ENCODE data around the gene KRTAP13-1. TPM values are rescaled to one million over a fixed set of nuclear protein-coding genes. Genes with fewer than 3 reads are reported as not detected.
A peak's percentile ranks its signal among the peaks of the same experiment; 100 is the strongest.

KRTAP13-1 gene
- polyA plus RNA-seq (2013, experiment 1 of 2; ENCODE audit: insufficient read length): not detected
- not detected for polyA plus RNA-seq (2013, experiment 2 of 2; ENCODE audit: insufficient read length)

GRCh38 chr21:30395731-30396130 lies at the start of gene KRTAP13-1:
Gene KRTAP13-1 (plus strand): TSS chr21:30396031. CDS start chr21:30396087, 56 bp downstream.
- no peak for DNase-seq

DNA sequence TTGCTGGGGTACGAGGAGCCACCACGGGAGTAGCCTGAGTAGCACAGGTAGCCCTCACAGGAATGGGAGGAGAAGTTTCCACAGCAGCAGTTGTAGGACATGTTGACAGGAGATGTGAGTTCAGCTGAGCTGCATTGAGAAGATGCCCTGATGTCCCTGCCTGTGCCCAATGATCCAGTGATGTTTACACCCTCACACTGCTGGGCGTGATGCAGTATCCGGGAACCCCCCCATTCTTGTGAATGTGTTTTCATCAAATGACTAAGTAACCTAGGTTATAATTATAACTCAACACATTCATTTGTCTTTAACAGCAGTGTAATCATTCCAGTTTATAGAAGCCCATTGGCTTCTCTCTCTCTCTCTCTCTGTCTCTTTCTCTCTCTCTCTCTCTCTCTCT lies 47.3 kb upstream of the KRTAP13-1 start, which contains the start of gene KRTAP23-1:
Gene KRTAP23-1, minus strand, starts transcription at position 101 of the 400 bp plus-strand sequence. Its CDS starts 0 bp downstream, at position 101.
- no peak for DNase-seq

GRCh38 chr21:30349572-30349971 lies 46.3 kb upstream of the KRTAP13-1 start:
- DNase-seq: peak; percentile 21

- no peak for DNase-seq
Measured at GRCh38 chr21:30351534-30351933, 44.3 kb upstream of the KRTAP13-1 start.

DNA sequence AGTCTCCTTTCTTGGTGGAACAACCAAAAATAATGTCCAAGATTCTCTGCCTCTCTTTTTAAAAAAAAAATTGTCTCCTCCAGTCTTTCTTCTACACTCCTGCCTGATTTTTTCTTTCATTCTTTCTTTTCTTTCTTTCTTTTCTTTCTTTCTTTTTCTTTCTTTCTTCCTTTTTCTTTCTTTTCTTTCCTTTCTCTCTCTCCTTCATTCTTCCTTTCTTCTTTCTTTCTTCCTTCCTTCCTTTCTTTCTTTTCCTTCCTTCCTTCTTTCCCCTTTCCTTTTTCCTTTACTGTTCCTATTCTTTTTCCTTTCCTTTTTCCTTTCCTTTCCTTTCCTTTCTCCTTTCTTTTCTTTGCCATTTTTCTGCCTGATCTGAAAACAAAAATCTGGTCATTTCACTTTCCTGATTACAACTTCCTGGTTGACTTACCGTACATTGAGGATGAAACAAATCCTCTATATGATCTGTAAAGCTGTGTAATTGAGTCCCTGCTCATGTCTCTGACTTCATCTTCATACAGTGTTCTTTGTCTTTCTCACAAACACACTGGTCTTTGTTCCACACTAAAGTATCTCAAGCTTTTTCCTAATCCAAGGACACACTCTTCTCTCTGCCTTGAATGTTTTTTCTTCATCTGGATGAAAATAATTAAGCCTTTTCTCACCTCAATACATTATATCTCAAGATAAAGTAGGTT lies 41.4 kb upstream of the KRTAP13-1 start:
- no peak for DNase-seq

GRCh38 chr21:30355906-30356305 lies 39.9 kb upstream of the KRTAP13-1 start:
- DNase-seq: no peak

- no peak for DNase-seq
Measured at GRCh38 chr21:30372139-30372770, 23.6 kb upstream of the KRTAP13-1 start, which contains the start of gene KRTAP13-2. Gene KRTAP13-2 (minus strand): TSS chr21:30372271. CDS start chr21:30372213, 58 bp downstream.

GRCh38 chr21:30382201-30382600 lies 13.6 kb upstream of the KRTAP13-1 start:
- no peak for DNase-seq

DNA sequence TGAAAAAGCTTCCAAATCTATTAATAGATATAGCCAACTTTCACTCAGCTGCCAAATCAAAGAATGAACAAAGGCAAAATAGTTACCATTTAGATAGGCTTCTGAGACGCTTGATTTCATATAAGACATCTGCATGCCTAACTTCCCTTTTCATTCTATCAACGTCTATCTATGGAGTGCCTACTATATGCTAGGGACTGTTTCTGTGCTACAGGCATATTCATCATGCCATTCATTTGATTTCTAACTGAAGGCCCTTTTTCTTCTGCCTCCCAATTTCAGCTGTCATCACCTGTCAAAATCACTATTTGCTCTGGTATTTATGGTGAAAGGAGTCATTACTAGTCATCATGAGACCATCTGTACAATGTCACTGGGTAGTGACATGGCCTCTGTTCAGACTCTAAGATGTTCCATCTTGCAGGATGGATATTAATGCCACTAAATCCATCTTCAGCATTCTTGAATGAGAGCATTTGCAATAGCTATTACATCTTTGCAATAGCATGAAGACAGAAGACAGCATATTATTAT lies 4.3 kb upstream of the KRTAP13-1 start:
- no peak for DNase-seq

- peak; percentile 77 for DNase-seq
Measured at GRCh38 chr21:30408782-30409494, 13.1 kb downstream of the KRTAP13-1 start.

GRCh38 chr21:30415993-30416392 lies 20.2 kb downstream of the KRTAP13-1 start:
- no peak for DNase-seq

GRCh38 chr21:30425826-30426225 lies 30.0 kb downstream of the KRTAP13-1 start, which contains the start of gene KRTAP13-3:
Gene KRTAP13-3 (minus strand): TSS chr21:30425926. CDS start chr21:30425912, 14 bp downstream.
- no peak for DNase-seq

DNA sequence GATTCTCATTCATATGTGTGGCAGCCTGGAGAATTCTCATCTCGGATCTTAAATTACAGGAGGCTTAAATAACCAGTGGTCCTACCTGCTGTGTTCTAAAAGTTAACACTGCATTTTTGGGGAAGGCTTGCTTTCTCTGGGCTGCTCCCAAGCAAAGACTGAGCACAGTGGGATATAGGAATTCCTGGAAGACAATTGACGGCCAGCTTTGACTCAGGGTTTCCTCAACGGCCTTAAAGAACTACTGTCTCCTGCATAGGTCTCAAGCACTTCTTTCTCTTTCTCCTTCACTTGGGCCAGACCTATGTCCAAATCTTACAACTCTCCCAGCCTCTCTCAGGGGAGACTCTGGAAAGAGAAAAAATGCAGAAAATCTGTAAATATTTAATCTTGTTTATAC lies 30.9 kb downstream of the KRTAP13-1 start:
- no peak for DNase-seq

GRCh38 chr21:30430170-30430655 lies 34.4 kb downstream of the KRTAP13-1 start, which contains the start of gene KRTAP13-4:
Gene KRTAP13-4 (plus strand): TSS chr21:30430220. CDS start chr21:30430276, 56 bp downstream.
- DNase-seq: no peak

DNA sequence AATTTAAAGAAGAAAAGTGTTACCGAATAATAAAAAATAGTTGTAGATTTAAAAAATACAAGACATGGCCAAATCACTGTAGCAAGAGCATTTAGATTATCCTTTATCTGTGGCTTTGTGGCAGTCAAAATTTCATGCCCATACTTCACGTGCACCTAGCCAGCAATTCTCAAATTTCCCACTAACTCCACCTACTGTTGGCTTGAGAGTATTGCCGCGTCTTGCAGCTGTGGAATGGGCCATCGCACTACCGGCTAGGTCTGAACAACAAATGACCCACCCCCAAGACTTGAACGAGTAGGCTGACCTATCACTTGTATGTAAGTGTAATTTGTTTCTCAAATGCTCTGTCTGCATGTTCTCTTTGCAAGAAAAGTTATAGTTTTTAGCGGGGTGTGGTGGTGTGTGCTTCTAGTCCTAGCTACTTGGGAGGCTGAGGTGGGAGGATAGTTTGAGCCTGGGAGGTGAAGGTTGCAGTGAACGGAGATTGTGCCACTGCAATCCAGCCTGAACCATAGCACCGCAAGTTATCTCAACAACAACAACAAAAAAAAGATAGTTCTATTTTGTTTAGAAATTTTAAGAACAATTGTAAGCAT lies 38.3 kb downstream of the KRTAP13-1 start:
- peak; percentile 40 for DNase-seq

DNA sequence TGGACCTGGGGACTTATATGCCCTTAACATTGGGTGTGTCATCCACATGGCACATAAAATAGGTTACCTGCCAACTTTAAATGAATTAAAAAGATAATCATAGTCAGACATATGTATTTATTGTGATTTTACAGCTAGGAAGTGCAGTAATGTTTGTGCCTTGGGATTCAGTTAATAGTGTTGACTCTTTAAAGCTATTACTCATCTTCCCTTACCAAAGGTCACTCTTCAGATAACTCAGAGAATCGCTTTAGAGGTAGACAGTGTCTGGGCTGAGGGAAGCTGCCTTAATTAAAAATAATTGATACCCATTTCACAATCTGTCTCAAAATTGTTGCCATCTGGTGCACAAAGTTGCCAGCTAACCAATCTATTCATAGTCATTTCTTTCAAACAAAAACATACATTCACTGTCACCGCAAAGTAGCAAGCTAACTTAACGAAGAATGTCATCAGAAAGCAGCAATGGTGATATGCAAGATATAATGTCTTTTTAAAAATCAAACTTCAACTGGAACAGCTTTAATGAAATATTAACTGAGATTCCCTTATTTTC lies 41.3 kb downstream of the KRTAP13-1 start:
- DNase-seq: no peak

DNA sequence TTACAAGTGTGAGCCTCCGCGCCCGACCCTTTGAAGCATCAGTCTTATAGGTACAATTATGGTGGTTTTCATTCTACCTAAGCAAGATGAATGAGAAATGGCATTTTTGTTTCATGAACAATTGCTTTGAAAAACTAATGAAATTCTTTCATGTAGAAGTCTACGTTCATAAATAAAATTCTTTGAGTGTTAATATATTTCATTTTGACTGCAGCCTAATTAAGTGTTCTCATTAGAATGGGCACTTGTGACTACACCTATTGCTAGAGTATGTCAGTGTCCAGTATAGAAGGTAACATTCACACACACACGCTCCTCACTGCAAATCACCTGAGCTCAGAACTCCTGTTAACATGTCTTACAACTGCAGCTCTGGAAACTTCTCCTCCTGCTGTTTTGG lies 44.1 kb downstream of the KRTAP13-1 start, which contains the start of gene KRTAP15-1:
Gene KRTAP15-1, plus strand, starts transcription at position 301 of the 400 bp plus-strand sequence. Its CDS starts 53 bp downstream, at position 354.
- DNase-seq: no peak

- no peak for DNase-seq
Measured at GRCh38 chr21:30443226-30443625, 47.4 kb downstream of the KRTAP13-1 start.

DNA sequence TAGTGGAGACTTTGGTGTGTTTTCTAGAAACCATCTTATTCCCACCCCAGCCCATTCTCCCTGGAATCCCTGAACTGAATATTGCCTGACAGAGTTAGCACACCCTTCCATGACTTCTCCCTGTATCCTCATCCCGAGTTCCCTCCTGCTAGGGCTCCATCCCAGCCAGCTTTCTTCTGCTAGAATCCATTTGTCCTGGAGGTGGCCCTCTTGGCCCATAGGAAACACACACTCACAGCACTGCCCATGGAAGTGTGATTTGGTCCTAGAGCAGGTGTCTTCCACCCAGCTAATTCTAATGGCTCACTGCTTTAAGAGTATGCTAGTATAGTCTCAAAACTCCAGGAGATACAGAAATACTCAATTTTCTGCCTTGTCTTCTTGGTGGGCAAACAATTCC lies 48.4 kb downstream of the KRTAP13-1 start:
- DNase-seq: no peak
